Measurements from ENCODE around the gene ERP44. TPM values are rescaled to one million over a fixed set of nuclear protein-coding genes. Genes with fewer than 3 reads are reported as not detected.
A peak's percentile ranks its signal among the peaks of the same experiment; 100 is the strongest.
"Not testable (repeated sequence)": the region's sequence is repeated elsewhere in the genome, so short reads cannot be mapped to it uniquely, and the experiment has no call there.

Gene ERP44
- total RNA-seq, 1 donor from 2014 or later, result 16.0 TPM

DNA sequence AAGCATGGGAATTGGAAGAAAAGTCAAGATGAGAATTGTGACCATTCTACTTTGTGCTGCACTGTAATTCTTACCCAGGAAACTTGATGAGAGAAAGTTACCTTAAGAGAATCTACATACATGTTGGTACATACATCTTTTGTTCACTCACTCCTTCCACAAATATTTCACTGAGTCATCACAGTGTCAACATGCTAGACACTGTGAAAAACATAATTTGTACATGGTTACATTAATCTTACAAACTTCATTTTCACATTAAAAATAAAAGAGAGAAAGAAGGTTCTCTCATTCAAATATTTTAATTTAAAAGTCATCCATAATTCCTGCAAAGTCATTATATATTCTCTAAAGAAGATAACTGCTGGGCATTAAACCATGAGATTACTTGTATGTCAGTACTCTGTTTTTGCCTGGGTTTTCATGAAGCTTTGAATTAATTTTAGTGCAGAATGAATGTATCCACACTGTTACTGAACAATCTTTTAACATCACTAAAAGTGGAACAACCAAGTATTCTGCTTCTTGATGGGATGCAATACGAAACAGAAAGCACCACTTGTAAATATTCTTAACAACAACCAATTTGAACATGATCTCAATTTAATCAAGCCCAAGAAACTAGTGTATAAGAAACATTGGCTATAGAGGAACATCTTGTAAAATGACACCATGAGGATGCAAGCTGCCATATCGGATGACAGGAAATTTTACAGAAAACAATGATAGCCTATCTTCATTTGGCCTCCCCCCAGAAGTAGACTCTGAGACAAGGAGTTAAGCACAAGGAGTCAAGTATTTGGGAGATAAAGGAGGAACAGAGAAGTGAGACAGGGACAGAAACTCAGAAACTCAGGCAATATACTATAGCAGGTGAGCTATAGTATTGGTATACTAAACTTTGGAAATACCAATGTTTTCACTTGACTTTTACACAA is 28.4 kb downstream of the ERP44 start:
- no peak for ATAC-seq
- no peak for DNase-seq (ENCODE audit: low spot score)

DNA sequence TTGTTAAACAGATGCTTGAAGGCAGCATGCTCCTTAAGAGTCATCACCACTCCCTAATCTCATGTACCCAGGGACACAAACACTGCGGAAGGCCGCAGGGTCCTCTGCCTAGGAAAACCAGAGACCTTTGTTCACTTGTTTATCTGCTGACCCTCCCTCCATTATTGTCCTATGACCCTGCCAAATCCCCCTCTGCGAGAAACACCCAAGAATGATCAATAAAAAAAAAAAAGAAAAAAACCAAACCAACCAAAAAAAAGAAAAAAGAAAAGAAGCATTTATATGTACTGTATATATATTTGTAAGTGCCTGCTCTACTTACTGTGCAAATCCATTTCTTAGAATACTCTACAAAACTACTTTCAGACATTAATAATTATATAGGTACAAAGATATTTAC is 29.7 kb downstream of the ERP44 start:
- not testable (repeated sequence) for DNase-seq (ENCODE audit: low spot score); ATAC-seq

DNA sequence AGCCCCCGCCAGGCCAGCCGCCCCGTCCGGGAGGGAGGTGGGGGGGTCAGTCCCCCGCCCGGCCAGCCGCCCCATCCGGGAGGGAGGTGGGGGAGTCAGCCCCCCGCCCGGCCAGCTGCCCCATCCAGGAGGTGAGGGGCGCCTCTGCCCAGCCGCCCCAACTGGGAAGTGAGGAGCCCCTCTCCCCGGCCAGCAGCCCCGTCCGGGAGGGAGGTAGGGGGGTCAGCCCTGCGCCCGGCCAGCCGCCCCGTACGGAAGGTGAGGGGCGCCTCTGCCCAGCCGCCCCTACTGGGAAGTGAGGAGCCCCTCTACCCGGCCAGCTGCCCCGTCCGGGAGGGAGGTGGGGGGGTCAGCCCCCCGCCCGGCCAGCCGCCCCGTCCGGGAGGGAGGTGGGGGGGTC is 30.8 kb downstream of the ERP44 start:
- not testable (repeated sequence) for DNase-seq (ENCODE audit: low spot score); ATAC-seq

DNA sequence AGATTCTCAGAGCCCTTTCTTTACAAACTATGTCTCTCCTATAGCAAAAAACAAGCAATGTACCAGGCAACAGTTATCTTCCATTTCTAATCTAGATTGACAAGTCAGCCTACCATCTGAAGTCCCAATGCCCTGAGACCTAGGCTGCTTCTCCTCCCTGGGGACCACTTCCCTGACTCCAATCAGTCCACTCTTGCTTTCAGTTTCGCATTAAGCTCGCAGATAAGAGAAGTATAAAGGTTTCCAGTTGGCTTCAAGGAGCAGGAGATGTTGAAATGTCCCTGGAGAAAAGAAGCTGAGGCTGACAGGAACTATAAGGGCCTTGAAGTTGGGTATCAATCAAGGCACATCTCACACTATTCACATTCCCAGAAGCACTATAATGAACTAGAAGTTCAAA is 32.3 kb downstream of the ERP44 start:
- DNase-seq (ENCODE audit: low spot score) (no peak), ATAC-seq (peak; percentile 69)

DNA sequence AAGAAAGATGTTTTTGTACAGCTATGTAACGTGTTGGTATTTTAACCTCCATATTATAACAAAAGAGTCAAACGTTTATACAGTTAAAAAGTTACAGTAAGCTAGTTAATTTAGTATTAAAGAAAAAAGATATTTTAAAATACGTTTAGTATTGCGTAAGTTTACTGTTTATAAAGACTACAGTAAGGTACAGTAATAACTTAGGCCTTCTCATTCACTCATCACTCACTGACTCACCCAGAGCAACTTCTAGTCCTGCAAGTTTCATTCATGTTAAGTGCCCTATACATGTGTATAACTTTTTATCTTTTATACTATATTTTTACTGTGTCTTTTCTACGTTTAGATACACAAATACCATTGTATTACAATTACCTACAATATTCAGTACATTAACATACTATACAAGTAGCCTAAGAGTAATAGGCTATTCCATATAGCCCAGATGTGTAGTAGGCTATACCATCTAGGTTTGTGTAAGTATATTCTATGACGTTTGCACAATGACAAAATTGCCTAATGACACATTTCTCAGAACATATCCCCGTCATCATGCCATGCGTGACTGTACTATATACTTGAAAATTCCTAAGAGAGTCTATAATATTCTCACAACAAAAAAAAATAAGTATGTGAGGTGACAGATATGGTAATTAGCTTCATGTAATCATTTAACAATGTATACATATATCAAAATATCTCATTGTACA is 33.8 kb downstream of the ERP44 start:
- no peak for DNase-seq (ENCODE audit: low spot score)
- no peak for ATAC-seq

DNA sequence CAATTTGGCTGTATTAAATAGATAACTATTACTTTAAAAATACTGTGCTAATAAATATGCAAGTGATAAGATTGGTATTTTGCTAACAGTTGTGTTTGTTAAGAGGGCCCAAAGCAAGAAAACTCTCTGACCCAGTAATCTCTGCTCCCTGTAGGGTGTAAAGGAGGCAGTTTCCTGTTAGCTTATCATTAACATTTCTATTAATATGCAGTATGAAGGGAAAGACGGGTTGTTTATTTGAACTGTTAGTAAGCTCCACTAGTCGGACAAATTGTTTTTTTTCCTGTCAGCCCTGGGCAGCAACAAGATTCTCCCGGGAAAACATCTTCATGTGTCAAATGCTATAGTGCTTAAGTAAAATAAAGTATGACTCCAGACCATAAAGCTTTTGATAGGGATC is 35.6 kb downstream of the ERP44 start:
- DNase-seq (ENCODE audit: low spot score), result no peak
- ATAC-seq, result peak; percentile 77

DNA sequence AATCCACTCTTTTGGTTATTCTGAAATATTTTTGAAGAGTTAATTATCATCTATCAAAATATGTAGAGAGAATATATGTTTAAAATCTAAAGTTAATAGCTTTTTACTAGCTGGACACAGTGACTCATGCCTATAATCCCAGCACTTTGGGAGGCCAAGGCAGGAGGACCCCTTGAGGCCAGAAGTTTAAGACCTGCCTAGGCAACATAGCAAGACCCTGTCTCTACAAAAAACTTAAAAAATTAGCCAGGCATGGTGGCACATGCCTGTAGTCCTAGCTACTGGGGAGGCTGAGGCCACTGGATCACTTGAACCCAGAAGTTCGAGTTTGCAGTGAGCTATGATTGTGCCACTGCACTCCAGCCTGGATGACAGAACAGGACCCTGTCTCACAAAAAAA is 36.1 kb downstream of the ERP44 start:
- not testable (repeated sequence) for DNase-seq (ENCODE audit: low spot score); ATAC-seq

DNA sequence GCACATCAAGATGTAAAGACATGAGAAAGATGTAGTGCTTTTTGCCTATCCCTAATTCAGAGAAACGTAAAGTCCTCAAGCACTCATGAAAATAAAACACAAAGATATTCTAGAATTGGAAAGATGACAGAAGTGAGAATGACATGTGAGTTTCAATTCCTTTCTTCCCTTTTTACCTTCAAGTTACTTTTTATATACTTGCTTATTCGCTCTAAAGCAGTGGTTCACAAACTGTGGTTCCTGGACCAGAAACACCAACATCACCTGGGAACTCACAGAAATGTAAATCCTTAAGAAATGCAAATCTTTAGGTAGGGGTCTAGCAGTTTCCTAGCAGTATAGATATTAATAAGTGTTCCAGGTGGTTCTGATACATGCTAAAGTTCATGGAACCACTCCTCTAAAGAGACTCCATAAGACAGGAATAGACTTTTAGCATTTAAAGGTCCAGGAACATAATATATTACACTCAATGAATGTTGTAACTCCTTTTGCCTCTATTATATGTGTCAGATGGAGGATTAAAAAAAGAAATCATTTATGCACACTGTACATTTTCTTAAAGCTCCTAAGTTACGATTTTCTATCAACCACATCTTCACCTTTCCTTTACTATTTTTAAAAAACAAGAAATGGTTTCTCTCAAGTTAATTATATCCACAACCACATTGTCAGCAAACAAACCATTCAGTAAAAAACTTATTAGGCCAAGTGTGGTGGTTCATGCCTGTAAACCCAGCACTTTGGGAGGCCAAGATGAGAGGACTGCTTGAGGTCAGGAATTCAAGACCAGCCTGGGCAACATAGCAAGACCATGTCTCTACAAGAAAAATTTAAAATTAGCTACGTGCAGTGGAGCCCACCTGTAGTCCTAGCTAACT is 39.9 kb downstream of the ERP44 start:
- no peak for DNase-seq (ENCODE audit: low spot score)
- ATAC-seq, result no peak

DNA sequence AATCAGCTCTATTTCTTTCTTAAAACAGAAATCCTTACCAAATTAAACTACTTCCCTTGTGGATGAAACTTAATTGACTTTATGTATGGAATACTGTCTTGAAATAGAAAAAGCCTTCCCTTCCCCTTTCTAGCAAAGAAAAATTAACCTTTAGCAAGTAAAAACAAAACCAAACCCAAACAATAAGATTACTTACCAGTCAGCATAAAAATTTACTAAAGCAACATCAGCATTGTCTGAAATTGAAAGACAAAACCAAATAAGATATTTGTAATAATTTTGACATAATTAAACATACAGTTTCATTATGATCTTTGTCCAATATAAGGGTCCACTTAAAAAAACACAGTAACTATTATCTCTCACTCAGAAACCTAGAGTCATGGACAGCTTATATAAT is 41.2 kb downstream of the ERP44 start:
- no peak for ATAC-seq

DNA sequence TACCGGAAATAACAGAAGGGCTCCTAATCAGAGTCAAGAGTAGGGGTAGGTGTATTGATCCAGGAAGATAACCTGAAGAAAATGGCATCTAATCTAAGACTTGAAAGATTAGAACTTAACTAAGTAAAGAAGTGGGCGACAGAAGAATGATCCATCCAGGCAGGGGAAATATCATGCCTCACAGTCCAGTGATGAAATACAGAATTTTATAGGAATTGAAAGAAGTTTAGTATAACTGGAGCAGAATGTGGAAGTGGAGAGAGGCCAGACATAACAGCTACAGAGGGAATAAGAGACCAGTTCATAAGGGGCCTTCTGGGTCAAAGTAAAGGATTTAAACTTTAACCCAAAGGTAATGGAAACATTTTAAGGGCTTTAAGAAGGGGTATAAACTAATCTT is 42.2 kb downstream of the ERP44 start:
- no peak for DNase-seq (ENCODE audit: low spot score)
- no peak for ATAC-seq

More for the DNA sequence above, 41.2 kb downstream of the ERP44 start:
- DNase-seq (ENCODE audit: low spot score), result no peak

DNA sequence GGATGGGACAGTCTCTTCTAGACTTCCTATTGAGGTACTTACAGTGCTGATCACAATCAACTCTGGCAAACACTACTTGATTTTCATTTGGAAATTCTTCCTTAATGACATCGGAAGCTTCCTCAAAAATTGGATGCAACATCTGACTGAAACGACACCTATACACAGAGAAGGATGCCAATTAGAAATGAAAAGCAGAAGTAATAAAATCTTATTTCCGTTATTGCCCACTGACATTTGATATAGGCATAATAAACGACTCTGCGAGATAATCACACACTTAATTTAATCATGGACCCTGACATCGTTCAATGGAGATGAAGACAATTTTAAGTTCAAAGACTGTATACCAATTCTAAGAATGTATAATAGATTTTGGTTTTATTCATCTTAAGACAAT is 46.4 kb downstream of the ERP44 start:
- ATAC-seq, result no peak
- DNase-seq (ENCODE audit: low spot score), result no peak

DNA sequence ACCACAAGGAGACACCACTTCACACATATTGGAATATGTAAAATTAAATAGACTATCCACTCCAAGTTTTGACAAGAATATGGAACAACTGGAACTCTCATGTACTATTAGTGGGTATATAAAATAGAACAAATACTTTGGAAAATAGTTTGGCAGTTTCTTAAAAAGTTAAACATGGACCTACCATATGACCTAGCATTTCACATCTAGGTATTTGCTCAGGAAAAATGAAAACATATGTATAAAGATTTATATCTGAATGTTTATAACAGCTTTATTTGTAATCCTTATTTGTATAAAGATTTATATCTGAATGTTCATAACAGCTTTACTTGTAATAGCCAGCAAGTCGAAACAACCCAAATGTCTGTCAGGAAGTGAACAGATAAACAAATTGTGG is 49.2 kb downstream of the ERP44 start:
- ATAC-seq (no peak), DNase-seq (ENCODE audit: low spot score) (no peak)

DNA sequence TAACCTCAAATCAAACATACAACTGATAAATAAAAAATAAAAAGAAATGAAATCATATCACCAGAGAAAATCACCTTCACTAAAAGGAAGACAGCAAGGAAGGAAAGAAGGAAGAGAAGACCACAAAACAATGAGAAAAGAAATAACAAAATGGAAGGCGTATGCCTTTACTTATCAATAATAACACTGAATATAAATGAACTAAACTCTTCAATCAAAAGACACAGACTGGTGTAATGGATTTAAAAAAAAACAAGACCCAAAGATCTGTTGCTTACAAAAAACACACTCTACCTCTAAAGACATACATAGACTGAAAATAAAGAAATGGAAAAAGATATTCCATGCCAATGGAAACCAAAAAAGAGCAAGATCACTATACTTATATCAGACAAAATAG is 60.3 kb downstream of the ERP44 start:
- ATAC-seq, result no peak
- DNase-seq (ENCODE audit: low spot score), result no peak

DNA sequence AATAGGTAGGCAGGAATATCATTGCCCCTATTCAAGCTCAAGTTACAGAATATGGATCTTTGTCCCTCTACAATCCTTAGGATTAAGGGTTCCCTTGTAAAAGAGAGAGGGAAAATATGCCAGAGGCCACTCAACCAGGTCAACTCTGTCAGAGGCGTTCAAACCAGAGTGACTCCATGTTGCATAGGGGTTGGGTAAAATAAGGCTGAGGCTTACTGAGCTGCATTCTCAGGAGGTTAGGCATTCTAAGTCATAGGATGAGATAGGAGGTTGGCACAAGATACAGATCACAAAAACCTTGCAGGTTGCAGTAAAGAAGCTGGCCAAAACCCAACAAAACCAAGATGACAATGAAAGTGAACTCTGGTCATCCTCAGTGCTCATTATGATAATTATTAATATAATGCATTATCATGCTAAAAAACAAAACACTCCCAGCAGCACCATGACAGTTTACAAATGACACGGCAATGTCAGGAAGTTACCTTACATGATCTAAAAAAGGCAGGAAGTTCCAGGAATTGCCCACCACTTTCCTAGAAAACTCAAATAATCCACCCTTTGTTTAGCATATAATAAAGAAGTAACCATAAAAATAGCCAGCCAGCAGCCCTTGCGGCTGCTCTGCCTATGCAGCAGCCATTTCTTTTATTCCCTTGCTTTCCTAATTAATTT is 64.8 kb downstream of the ERP44 start:
- no peak for DNase-seq (ENCODE audit: low spot score)

DNA sequence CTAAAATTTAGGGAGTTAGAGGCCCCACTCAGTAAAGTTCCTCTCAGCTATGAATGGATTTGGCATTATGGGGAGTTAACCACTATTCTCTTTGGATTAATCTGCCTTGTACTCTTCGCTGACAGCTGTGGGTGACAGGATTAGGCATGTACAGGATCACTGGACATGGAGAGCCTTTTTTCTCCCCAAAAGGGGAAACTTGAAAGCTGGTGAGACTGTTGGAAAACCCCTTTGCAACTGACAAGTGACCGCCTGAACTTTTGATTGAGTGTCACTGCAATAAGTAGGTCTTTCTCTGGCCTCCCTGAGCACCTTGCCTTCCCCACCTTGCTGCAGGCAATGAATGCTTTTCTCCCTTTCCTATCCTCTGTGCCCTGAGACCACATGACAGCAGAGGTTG is 68.3 kb downstream of the ERP44 start:
- no peak for ATAC-seq

More for the DNA sequence above, 64.8 kb downstream of the ERP44 start:
- no peak for ATAC-seq

DNA sequence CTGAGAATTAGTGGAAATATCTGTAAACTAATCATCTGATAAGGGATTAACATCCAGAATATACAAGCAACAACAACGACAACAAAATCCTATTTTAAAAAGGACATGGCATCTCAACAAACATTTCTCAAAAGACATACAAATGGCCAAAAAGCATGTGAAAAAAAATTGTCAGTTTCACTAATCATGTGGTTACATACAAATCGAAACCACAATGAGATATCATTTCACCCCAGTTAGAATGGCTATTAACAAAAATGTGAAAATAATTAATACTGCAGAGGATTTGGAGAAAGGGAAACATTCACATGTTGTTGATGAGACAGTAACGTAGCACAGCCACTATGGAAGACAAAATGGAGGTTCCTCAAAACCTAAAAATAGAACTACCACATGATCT is 69.5 kb downstream of the ERP44 start:
- no peak for DNase-seq (ENCODE audit: low spot score)
- ATAC-seq, result no peak

More for the DNA sequence above, 68.3 kb downstream of the ERP44 start:
- DNase-seq (ENCODE audit: low spot score), result no peak

DNA sequence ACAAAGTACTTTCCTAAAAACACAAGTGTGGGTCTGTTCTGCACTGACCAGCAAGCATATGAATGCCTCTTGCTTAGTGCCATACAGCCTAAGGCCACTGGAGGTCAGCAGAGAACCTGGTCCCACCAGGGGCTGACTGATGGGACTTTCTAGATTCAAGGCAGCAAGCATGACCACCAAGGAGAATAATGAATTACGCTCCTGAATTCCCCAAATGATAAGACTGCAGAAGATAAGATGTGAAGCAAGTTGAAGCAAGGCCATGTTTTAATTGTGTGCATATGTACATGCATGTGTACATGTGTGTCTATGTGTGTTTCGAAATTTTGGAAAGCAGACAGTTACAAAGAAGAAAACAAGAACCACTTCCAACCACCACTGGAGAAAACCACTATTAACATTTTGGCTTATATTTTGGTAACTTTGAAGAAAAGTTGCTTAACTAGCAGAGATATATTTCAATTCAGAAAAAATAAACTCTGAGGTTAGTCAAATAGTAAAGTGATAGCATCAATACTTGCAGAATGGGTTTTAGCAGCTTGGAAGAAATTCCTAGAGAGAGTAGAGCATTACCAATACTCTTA is 70.5 kb downstream of the ERP44 start:
- DNase-seq (ENCODE audit: low spot score) (peak; percentile 65), ATAC-seq (peak; percentile 99)

DNA sequence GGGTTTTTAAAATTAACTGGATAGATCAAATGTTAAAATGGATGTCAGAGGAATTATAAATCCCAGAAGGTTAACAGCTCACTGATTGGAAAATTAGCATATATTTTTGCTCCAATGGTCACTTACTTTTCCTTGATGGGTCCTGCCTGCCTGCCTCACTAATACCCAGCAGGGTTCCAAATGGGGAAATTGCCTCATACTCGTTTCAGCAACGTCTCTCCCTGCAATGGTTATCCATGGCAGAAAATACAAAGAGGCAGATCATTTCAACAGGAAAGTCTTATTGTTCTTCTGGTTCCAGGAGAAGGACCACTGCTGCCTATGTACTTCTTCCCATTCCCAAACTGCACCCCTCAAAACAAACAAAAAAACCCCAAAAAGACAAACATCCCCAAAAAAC is 71.3 kb downstream of the ERP44 start:
- ATAC-seq, result no peak

DNA sequence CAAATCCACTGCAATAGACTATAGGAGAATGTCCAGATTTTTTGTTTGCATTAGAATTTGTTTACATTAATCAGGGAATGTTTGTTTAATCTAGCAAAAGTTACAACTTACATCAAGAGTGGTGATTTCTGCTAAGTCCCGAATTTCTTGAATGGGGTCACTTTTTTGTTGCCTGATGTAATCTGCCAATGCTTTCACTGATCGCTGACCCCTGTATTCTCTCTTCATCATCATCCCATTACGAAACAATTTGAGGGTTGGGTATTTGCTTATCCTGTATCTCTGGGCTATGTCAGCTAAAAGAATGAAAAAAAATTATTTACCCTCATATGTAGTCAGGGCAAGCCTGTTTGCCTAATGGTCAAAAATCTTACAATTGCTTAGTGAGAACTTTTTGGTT is 76.9 kb downstream of the ERP44 start:
- DNase-seq (ENCODE audit: low spot score), result no peak
- ATAC-seq, result no peak

More for the DNA sequence above, 71.3 kb downstream of the ERP44 start:
- DNase-seq (ENCODE audit: low spot score), result no peak
